Measurements from ENCODE around the gene DCUN1D3.

- TF ChIP-seq CTCF (conservative IDR thresholded peaks at IDR 0.05; ENCODE audit: low read depth, low read length), result no peak
- TF ChIP-seq EZH2 (IDR thresholded peaks at IDR 0.05; ENCODE audit: low read length, unreplicated experiment), result no peak
These were observed 10.4 kb downstream of the DCUN1D3 start for GRCh38 chr16:20889625-20890275.

Data from PC-3 (cell line).